Keratinocyte (primary cell): Measurements from ENCODE around the gene NRP2.

ENCODE experiments used
- EZH2 ChIP-seq: IDR thresholded peaks from one replicate; pipeline ENCODE4 v1.6.1; 2012; ENCODE audit warnings: inconsistent platforms, mild to moderate bottlenecking, low read length, moderate library complexity
- TF ChIP-seq, protein P1 (sequence below), 3 experiments: IDR thresholded peaks in 1 of 3; conservative IDR thresholded peaks in 1 of 3; optimal IDR thresholded peaks in 1 of 3; 2 replicates in 2 of 3; 3 replicates in 1 of 3; pipeline versions ENCODE3 to v1.5.1; 2011; ENCODE audit warnings: low read length in 3 of 3, mild to moderate bottlenecking in 3 of 3, moderate library complexity in 2 of 3, control low read depth in 1 of 3, inconsistent platforms in 1 of 3; ENCODE audit not compliant: insufficient read depth in 2 of 3; ENCODE audit errors: extremely low read depth in 1 of 3

DNA sequence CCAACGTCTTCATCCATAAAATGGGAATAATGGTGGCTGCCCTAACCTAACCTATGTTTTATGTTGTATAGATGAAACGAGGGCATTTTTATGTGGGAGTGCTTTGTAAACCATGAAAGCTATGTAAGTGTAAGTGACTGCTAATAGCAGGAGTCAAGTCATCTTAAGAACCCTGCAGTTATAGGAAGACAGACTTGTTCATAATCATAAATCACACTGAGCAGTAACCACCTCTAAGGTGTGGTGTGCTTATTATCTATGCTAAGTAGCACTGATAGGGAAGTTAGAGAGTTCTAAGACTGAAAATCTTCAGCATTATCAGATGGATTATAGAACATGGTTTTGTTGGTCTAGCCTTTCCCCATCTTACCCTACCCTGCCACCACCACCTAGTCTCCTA is 24.2 kb upstream of the NRP2 start:
- TF ChIP-seq, protein P1, sequence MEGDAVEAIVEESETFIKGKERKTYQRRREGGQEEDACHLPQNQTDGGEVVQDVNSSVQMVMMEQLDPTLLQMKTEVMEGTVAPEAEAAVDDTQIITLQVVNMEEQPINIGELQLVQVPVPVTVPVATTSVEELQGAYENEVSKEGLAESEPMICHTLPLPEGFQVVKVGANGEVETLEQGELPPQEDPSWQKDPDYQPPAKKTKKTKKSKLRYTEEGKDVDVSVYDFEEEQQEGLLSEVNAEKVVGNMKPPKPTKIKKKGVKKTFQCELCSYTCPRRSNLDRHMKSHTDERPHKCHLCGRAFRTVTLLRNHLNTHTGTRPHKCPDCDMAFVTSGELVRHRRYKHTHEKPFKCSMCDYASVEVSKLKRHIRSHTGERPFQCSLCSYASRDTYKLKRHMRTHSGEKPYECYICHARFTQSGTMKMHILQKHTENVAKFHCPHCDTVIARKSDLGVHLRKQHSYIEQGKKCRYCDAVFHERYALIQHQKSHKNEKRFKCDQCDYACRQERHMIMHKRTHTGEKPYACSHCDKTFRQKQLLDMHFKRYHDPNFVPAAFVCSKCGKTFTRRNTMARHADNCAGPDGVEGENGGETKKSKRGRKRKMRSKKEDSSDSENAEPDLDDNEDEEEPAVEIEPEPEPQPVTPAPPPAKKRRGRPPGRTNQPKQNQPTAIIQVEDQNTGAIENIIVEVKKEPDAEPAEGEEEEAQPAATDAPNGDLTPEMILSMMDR (optimal IDR thresholded peaks at IDR 0.05 in 1 of 3, IDR thresholded peaks at IDR 0.05 in 1 of 3, conservative IDR thresholded peaks at IDR 0.05 in 1 of 3; ENCODE audit: extremely low read depth in 1 of 3, insufficient read depth in 2 of 3, low read length in 3 of 3): no peak
- no peak for TF ChIP-seq EZH2
